ACC112 (cell line): ENCODE results near the gene ADAMTSL4.
A peak's percentile ranks its signal among the peaks of the same experiment; 100 is the strongest.

Experiments
- H2AFZ ChIP-seq: fragments of 200-600 bp; sonication (generic); one replicate; pipeline ENCODE4 v1.6.0; 2017; ENCODE audit warnings: antibody characterized with exemption, low read length; ENCODE audit not compliant: unreplicated experiment
- H3K27ac ChIP-seq: fragments of 200-600 bp; sonication (generic); 2 replicates; pipeline ENCODE4 v1.5.1; 2014; ENCODE audit warnings: low read depth, mild to moderate bottlenecking, antibody characterized with exemption, low read length, moderate library complexity
- H3K27me3 ChIP-seq: fragments of 200-600 bp; sonication (generic); 2 replicates; pipeline ENCODE4 v1.6.1; 2014; ENCODE audit warnings: mild to moderate bottlenecking, antibody characterized with exemption, low read length, moderate library complexity, mixed read lengths; ENCODE audit not compliant: insufficient read depth
- H3K36me3 ChIP-seq: fragments of 200-600 bp; sonication (generic); 2 replicates; pipeline ENCODE4 v1.6.1; 2016; ENCODE audit warnings: mild to moderate bottlenecking, antibody characterized with exemption, low read length, moderate library complexity, mixed read lengths; ENCODE audit not compliant: insufficient read depth
- H3K4me1 ChIP-seq: fragments of 200-600 bp; sonication (generic); one replicate; pipeline ENCODE4 v1.6.1; 2016; ENCODE audit warnings: low read length, mixed read lengths; ENCODE audit not compliant: insufficient read depth, unreplicated experiment, control insufficient read depth
- H3K4me3 ChIP-seq: fragments of 200-600 bp; sonication (generic); 2 replicates; pipeline ENCODE4 v1.5.1; 2014; ENCODE audit warnings: mild to moderate bottlenecking, low read depth, low read length
- H3K79me2 ChIP-seq: fragments of 200-600 bp; sonication (generic); one replicate; pipeline ENCODE4 v1.6.0; 2016; ENCODE audit warnings: low read length; ENCODE audit not compliant: control insufficient read depth, unreplicated experiment, insufficient read depth

The ADAMTSL4 gene

GRCh38 chr1:150535511-150536287 is 13.5 kb upstream of the ADAMTSL4 start:
- no peaks in the 10 kb centered on the region for H3K79me2 ChIP-seq
- no peak overlapping the region for H3K4me3 ChIP-seq
- no peaks in the 10 kb centered on the region for H3K27me3 ChIP-seq
- H2AFZ ChIP-seq = no peak overlapping the region
- H3K27ac ChIP-seq = no peak overlapping the region
- peaks cover 26% of the 10 kb centered on the region for H3K4me1 ChIP-seq
- no peaks in the 10 kb centered on the region for H3K36me3 ChIP-seq

- H3K4me1 ChIP-seq = peaks cover 26% of the 10 kb centered on the region
- no peaks in the 10 kb centered on the region for H3K27me3 ChIP-seq
- peak overlapping the region; percentile 59 for H2AFZ ChIP-seq
- H3K36me3 ChIP-seq = no peaks in the 10 kb centered on the region
- H3K27ac ChIP-seq = no peak overlapping the region
- no peak overlapping the region for H3K4me3 ChIP-seq
- no peaks in the 10 kb centered on the region for H3K79me2 ChIP-seq
Observed at GRCh38 chr1:150536836-150537731, 12.1 kb upstream of the ADAMTSL4 start.

- Histone ChIP-seq H3K27me3 (no peaks in the 10 kb centered on the region), H3K4me1 (peaks cover 26% of the 10 kb centered on the region), H3K36me3 (no peaks in the 10 kb centered on the region), H3K79me2 (no peaks in the 10 kb centered on the region), H2AFZ (peak overlapping the region; percentile 59), H3K27ac (peak overlapping the region; percentile 52), H3K4me3 (peak overlapping the region; percentile 15; the same call in 1 of the 2 replicates)
Observed at GRCh38 chr1:150537732-150538684, 11.2 kb upstream of the ADAMTSL4 start.

- no peaks in the 10 kb centered on the region for H3K36me3 ChIP-seq
- no peaks in the 10 kb centered on the region for H3K79me2 ChIP-seq
- H2AFZ ChIP-seq = no peak overlapping the region
- peaks cover 11% of the 10 kb centered on the region for H3K4me1 ChIP-seq
- no peaks in the 10 kb centered on the region for H3K27me3 ChIP-seq
- H3K27ac ChIP-seq = no peak overlapping the region
- no peak overlapping the region for H3K4me3 ChIP-seq
Observed at GRCh38 chr1:150543500-150544143, 5.6 kb upstream of the ADAMTSL4 start.

GRCh38 chr1:150544204-150544603 is 5.0 kb upstream of the ADAMTSL4 start:
- Histone ChIP-seq H3K36me3 (no peaks in the 10 kb centered on the region), H3K27ac (no peak overlapping the region), H2AFZ (no peak overlapping the region), H3K79me2 (no peaks in the 10 kb centered on the region), H3K4me1 (peaks cover 9% of the 10 kb centered on the region), H3K27me3 (no peaks in the 10 kb centered on the region), H3K4me3 (no peak overlapping the region)

- no peaks in the 10 kb centered on the region for H3K27me3 ChIP-seq
- peaks cover 17% of the 10 kb centered on the region for H3K4me1 ChIP-seq
- no peak overlapping the region for H3K27ac ChIP-seq
- H2AFZ ChIP-seq = no peak overlapping the region
- H3K4me3 ChIP-seq = no peak overlapping the region
- no peaks in the 10 kb centered on the region for H3K36me3 ChIP-seq
- no peaks in the 10 kb centered on the region for H3K79me2 ChIP-seq
Observed at GRCh38 chr1:150545486-150546032, 3.6 kb upstream of the ADAMTSL4 start.

GRCh38 chr1:150546294-150546937 is 2.8 kb upstream of the ADAMTSL4 start:
- no peak overlapping the region for H3K27ac ChIP-seq
- H3K36me3 ChIP-seq = no peaks in the 10 kb centered on the region
- H3K27me3 ChIP-seq = no peaks in the 10 kb centered on the region
- peaks cover 24% of the 10 kb centered on the region for H3K4me1 ChIP-seq
- no peak overlapping the region for H3K4me3 ChIP-seq
- no peaks in the 10 kb centered on the region for H3K79me2 ChIP-seq
- no peak overlapping the region for H2AFZ ChIP-seq

GRCh38 chr1:150548324-150548631 is 930 bp upstream of the ADAMTSL4 start:
- Histone ChIP-seq H3K4me3 (peak overlapping the region; percentile 77), H2AFZ (no peak overlapping the region), H3K27ac (peak overlapping the region; percentile 21; the same call in 1 of the 2 replicates), H3K36me3 (no peaks in the 10 kb centered on the region), H3K27me3 (no peaks in the 10 kb centered on the region), H3K4me1 (peaks cover 41% of the 10 kb centered on the region), H3K79me2 (no peaks in the 10 kb centered on the region)

- Histone ChIP-seq H3K27ac (no peak overlapping the region), H3K36me3 (no peaks in the 10 kb centered on the region), H3K4me1 (peaks cover 33% of the 10 kb centered on the region), H3K79me2 (no peaks in the 10 kb centered on the region), H3K4me3 (peak overlapping the region; percentile 79), H3K27me3 (no peaks in the 10 kb centered on the region), H2AFZ (no peak overlapping the region)
Observed at GRCh38 chr1:150549496-150550221, 451 bp downstream of the ADAMTSL4 start.
